ENCODE measurements around the gene KRTAP10-5. TPM values are rescaled to one million over a fixed set of nuclear protein-coding genes. Genes with fewer than 3 reads are reported as not detected.
"Not testable (repeated sequence)": the region's sequence is repeated elsewhere in the genome, so short reads cannot be mapped to it uniquely, and the experiment has no call there.

KRTAP10-5 gene
- total and polyA plus RNA-seq, 12 donors: not detected

- no peaks in the 10 kb centered on the region for H3K36me3 ChIP-seq
- WGBS, 2 donors: 79 to 82% methylated on average over 12 of the region's 12 CpGs
- ATAC-seq (no peak), DNase-seq (no peak)
- H3K27ac ChIP-seq: no peak overlapping the region
- H3K27me3 ChIP-seq: peaks cover 0 to 53% (median 15%) of the 10 kb centered on the region in 7 donors
- intact Hi-C loops (cut with DNase I): no loop called here
- peaks cover 0 to 4% (median 0%) of the 10 kb centered on the region in 9 donors for H3K4me1 ChIP-seq
- H3K9me3 ChIP-seq: peaks cover 0 to 10% (median 0%) of the 10 kb centered on the region in 11 donors
- no peak for TF ChIP-seq CTCF (IDR thresholded peaks at IDR 0.05)
- no peak overlapping the region for H3K4me3 ChIP-seq
Measured at GRCh38 chr21:44594406-44594916, 14.1 kb upstream of the KRTAP10-5 start.

GRCh38 chr21:44593598-44594405 is 13.4 kb upstream of the KRTAP10-5 start:
- Histone ChIP-seq H3K4me1 (peaks cover 0 to 4% (median 0%) of the 10 kb centered on the region in 9 donors), H3K36me3 (no peaks in the 10 kb centered on the region), H3K27ac (no peak overlapping the region), H3K9me3 (peaks cover 0 to 5% (median 0%) of the 10 kb centered on the region in 11 donors), H3K4me3 (no peak overlapping the region), H3K27me3 (peaks cover 0 to 53% (median 12%) of the 10 kb centered on the region in 7 donors)
- no peak for TF ChIP-seq CTCF (IDR thresholded peaks at IDR 0.05)
- peak in 2 of 8 donors; percentile 20 to 44 for ATAC-seq
- intact Hi-C loops (cut with DNase I): no loop called here
- 42 to 46% methylated on average over 20 of the region's 20 CpGs for WGBS, 2 donors
- no peak for DNase-seq

DNA sequence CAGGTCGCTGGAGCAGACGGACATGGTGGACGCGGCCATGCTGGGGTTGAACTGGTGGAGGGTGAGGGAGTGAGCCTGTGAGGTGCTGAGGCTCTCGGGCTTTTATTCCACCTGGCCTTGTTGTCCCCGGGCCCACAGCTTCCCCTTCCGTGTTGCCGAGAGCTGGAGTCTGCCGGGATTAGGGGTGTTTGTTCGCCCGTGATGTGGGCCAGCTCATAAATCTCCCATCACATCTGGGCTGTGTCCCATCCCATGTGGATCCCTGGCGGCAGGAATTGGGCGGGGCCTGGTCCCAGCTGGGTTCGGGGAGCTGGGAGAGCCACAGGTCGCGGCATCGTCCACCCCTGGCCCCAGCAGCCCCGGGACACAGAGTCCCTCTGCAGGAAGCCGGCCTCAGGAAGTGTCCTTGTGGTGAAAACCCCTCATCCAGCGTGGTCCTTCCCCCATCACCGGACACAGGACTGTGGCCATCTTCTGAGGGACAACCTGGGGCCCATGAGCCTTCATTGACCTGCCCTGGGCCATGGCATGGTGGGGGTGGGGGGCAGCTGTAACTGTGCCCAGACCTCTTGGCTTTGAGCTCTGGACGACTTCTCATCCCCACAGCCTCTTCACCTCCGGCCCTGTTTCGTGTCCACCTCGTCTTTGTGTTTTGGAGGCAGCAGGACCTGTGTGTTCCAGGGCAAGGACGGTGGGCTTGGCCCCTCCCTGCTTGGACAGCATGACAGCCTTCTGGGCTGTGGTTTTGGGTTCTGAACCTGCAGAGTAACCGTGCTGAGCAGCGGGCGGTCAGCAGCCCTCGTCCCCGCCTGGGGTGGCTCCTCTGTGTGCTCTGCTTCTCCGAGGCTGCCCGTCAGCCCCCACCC is 12.3 kb upstream of the KRTAP10-5 start, which contains the start of gene KRTAP10-6:
KRTAP10-6 (minus strand) TSS at position 60 of the 866 bp plus-strand sequence; CDS start at position 39, 21 bp downstream.
- H3K4me3 ChIP-seq: no peak within 1 kb of the TSS
- ATAC-seq (peak in 1 of 8 donors; percentile 22), DNase-seq (peak in 1 of 2 donors; percentile 6)
- H3K27ac ChIP-seq: no peak within 1 kb of the TSS
- no peaks in the 10 kb centered on the region for H3K36me3 ChIP-seq
- peaks cover 0 to 4% (median 0%) of the 10 kb centered on the region in 9 donors for H3K4me1 ChIP-seq
- 65 to 67% methylated on average over 33 of the region's 33 CpGs for WGBS, 2 donors
- TF ChIP-seq CTCF (IDR thresholded peaks at IDR 0.05): no peak
- intact Hi-C loops (cut with DNase I): no loop called here
- H3K27me3 ChIP-seq: peaks cover 0 to 41% (median 12%) of the 10 kb centered on the region in 7 donors
- H3K9me3 ChIP-seq: no peaks in the 10 kb centered on the region

- DNase-seq; H3K27ac ChIP-seq; H3K4me3 ChIP-seq; H3K36me3 ChIP-seq; intact Hi-C loops (cut with DNase I); H3K4me1 ChIP-seq; H3K9me3 ChIP-seq: not testable (repeated sequence)
- peaks cover 0 to 42% (median 12%) of the 10 kb centered on the region in 7 donors for H3K27me3 ChIP-seq
- ATAC-seq: peak in 2 of 8 donors; percentile 40 to 59
- 41 to 90% methylated on average over 2 to 4 of the region's 4 CpGs for WGBS, 2 donors
Measured at GRCh38 chr21:44591801-44592130, 11.4 kb upstream of the KRTAP10-5 start.

DNA sequence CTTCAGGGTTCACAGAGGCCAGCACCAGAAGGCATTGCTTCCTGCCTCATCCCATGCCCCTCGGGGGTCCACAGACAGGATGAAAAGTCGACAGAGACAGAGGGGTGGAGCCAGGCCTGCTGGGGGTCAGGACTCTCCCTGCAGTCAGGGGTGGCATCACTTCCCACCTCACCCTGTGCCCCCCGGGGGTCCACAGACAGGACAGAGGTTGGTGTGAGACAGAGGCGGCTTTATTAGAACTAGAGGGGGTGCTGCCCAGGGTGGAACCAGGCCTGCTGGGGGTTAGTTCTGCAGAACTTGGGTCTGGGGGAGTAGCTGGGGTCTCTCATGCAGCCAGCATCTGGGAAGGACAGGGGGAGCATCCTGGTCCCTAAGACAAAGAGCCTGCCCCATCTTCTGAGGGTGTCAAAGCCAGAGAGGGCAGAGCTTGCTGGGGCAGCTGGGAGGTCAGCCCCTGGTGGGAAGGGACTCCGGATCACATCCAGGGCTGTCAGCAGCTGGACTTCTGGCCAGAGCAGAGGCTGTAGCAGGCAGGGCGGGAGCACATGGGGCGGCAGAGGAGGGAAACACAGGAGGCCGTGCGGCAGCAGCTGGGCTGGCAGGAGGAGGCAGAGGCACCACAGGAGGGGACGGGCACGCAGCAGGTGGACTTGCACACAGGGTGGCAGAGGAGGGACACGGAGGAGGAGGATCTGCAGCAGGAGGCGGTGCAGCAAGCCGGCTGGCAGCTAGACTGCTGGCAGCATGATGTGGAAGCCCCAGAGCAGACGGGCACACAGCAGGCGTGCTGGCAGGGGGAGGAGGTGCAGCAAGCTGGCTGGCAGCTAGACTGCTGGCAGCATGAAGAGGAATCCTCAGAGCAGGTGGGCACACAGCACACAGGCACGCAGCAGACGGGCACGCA is 10.7 kb upstream of the KRTAP10-5 start:
- 60 to 72% methylated on average over 11 to 18 of the region's 19 CpGs for WGBS, 2 donors
- ATAC-seq: peak in 2 of 8 donors; percentile 20 to 51
- H3K9me3 ChIP-seq; DNase-seq; intact Hi-C loops (cut with DNase I); H3K27ac ChIP-seq; H3K4me3 ChIP-seq; H3K4me1 ChIP-seq; H3K36me3 ChIP-seq: not testable (repeated sequence)
- peaks cover 0 to 47% (median 17%) of the 10 kb centered on the region in 7 donors for H3K27me3 ChIP-seq

Measured in heart right ventricle (tissue), 16 donors.